GM19239 (cell line): ENCODE results near the gene PEX11A.

Source experiments
- DNase-seq: peaks from one replicate; pipeline ENCODE4 v3.0.0; 2011; ENCODE audit warnings: low spot score; ENCODE audit not compliant: insufficient read length
- FAIRE-seq: peaks from 2 replicates; lab custom pipeline; 2011; peaks lifted over from hg19 to GRCh38; lab: Jason Lieb, UNC

The PEX11A gene

GRCh38 chr15:89659295-89659694 lies 31.3 kb downstream of the PEX11A start:
- DNase-seq = no peak
- FAIRE-seq = no peak

GRCh38 chr15:89657686-89658200 lies 32.8 kb downstream of the PEX11A start:
- DNase-seq = no peak
- FAIRE-seq = no peak

- FAIRE-seq (no peak), DNase-seq (no peak)
Observed at GRCh38 chr15:89656116-89656815, 34.3 kb downstream of the PEX11A start.

GRCh38 chr15:89654847-89655805 lies 35.4 kb downstream of the PEX11A start, which contains the start of gene KIF7:
KIF7 (minus strand) TSS chr15:89655467; CDS start chr15:89652930, 2,537 bp downstream.
- DNase-seq = no peak

GRCh38 chr15:89654301-89654761 lies 36.2 kb downstream of the PEX11A start:
- FAIRE-seq (no peak), DNase-seq (no peak)

More at GRCh38 chr15:89654847-89655805, 35.4 kb downstream of the PEX11A start, which contains the start of gene KIF7:
- no peak for FAIRE-seq

- DNase-seq (no peak), FAIRE-seq (no peak)
Observed at GRCh38 chr15:89653578-89653977, 37.0 kb downstream of the PEX11A start.

GRCh38 chr15:89652666-89653065 lies 37.9 kb downstream of the PEX11A start:
- FAIRE-seq = no peak

GRCh38 chr15:89652131-89652530 lies 38.4 kb downstream of the PEX11A start:
- no peak for FAIRE-seq

More at GRCh38 chr15:89652666-89653065, 37.9 kb downstream of the PEX11A start:
- no peak for DNase-seq

GRCh38 chr15:89649716-89650115 lies 40.8 kb downstream of the PEX11A start:
- FAIRE-seq (no peak), DNase-seq (no peak)

More at GRCh38 chr15:89652131-89652530, 38.4 kb downstream of the PEX11A start:
- no peak for DNase-seq

GRCh38 chr15:89649013-89649625 lies 41.4 kb downstream of the PEX11A start:
- FAIRE-seq = no peak
- DNase-seq = no peak

GRCh38 chr15:89648106-89649012 lies 42.2 kb downstream of the PEX11A start:
- DNase-seq (no peak), FAIRE-seq (no peak)

- FAIRE-seq (peak; percentile 78), DNase-seq (peak; percentile 90)
Observed at GRCh38 chr15:89647191-89647851, 43.2 kb downstream of the PEX11A start.

GRCh38 chr15:89646416-89647141 lies 44.0 kb downstream of the PEX11A start:
- DNase-seq (no peak), FAIRE-seq (no peak)

- no peak for FAIRE-seq
- DNase-seq = no peak
Observed at GRCh38 chr15:89645680-89646079, 44.9 kb downstream of the PEX11A start.

- DNase-seq (no peak), FAIRE-seq (no peak)
Observed at GRCh38 chr15:89642106-89642505, 48.4 kb downstream of the PEX11A start.

GRCh38 chr15:89641053-89641452 lies 49.5 kb downstream of the PEX11A start:
- FAIRE-seq = no peak
- DNase-seq = no peak

GRCh38 chr15:89640245-89640644 lies 50.3 kb downstream of the PEX11A start:
- DNase-seq (no peak), FAIRE-seq (no peak)

GRCh38 chr15:89633585-89633984 lies 57.0 kb downstream of the PEX11A start:
- FAIRE-seq = no peak
- DNase-seq = no peak
